GM10847 (cell line): ENCODE measurements around the gene PVALEF.

Experiments
- POLR2A ChIP-seq: IDR thresholded peaks from 2 replicates; pipeline ENCODE4 v1.6.1; 2011; ENCODE audit not compliant: insufficient read length; ENCODE audit errors: extremely low read depth

PVALEF gene

DNA sequence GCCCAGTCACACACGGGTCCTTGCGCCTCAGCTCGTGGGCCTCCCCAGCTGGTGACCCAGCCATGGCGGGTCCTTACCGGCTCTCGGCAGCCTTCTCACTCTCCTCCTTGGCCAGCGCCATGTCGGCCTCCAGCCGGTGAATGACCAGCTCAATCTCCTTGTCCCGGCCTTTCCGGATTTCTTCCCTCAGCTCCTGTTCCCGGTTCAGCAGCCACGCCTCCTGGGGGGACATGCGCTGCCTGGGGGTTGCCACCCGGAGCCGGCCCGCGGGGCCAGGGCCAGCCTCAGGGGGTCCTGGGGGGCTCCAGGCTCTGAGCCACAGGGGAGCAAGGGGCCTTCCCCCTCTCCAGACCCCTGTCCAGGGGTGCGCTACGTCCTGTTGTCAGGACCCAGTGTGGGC is 25.8 kb downstream of the PVALEF start:
- TF ChIP-seq POLR2A = no peak

DNA sequence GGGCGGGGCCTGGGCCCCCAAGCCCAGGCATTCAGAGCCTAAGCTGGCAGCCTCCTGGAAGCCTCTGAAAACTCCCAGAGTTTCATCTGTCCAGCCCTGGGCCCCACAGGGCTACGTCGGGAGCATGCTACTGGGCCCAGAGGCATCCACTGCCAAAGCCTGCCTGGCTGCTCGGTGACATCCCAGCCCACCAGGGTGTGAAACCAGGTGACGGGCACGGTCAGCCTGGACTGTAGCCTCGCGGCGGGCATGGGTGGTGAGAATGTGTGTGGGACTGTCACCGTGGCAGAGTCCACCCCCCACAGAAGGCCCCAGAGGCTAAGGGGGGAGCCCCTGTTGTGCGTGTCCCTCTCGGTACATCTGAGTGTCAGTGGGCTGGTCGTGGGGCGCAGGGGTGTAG is 26.3 kb downstream of the PVALEF start:
- TF ChIP-seq POLR2A = no peak

DNA sequence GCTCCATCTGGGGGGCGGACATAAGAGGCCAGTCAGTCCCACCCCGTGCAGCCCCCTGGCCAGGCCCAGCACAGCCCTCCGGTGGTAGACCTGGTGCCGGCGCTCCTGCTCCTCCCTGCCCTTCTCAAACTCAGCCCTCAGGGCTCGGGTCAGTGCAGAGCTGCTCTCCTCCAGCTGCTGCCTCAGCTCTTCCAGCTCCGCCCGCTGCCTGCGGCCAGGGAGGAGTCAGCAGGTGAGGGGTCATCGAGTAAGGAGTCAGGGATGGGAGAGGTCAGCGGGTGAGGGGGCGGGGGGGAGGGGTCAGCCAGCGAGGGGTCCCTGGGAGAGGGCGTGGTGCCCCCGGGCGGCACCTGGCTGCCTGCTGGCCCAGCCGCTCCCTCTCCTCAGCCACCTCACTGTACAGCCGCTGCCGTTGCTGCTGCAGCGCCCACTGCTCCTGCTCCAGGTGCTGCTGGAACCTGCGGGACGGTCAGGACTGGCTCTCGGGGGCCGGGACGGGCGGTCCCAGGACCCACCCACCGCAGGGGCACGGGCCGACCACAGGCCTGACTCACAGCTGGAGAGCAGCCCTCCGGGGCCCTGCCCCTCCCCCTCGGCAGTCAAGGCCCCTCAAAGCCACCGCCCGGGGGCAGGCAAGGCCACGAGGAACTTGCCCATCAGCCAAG is 27.2 kb downstream of the PVALEF start:
- TF ChIP-seq POLR2A = no peak

DNA sequence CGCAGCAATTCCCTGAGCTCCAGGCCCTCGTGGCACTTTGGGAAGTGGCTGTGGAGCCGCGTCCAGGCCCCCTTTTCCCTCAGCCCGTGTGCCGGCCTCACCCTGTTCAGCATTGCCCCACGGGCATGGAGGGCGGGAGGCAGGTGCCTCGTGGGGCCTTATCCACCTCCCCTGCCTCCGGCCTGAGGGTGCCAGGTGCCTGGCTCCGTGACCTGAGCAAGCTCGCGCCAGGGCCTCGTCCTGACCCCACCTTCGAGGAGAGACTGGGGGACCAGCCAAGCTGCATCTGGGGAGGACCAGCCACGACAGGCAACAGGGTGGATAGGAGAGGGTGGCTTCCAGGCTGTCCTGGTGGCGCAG is 27.7 kb downstream of the PVALEF start:
- no peak for TF ChIP-seq POLR2A

DNA sequence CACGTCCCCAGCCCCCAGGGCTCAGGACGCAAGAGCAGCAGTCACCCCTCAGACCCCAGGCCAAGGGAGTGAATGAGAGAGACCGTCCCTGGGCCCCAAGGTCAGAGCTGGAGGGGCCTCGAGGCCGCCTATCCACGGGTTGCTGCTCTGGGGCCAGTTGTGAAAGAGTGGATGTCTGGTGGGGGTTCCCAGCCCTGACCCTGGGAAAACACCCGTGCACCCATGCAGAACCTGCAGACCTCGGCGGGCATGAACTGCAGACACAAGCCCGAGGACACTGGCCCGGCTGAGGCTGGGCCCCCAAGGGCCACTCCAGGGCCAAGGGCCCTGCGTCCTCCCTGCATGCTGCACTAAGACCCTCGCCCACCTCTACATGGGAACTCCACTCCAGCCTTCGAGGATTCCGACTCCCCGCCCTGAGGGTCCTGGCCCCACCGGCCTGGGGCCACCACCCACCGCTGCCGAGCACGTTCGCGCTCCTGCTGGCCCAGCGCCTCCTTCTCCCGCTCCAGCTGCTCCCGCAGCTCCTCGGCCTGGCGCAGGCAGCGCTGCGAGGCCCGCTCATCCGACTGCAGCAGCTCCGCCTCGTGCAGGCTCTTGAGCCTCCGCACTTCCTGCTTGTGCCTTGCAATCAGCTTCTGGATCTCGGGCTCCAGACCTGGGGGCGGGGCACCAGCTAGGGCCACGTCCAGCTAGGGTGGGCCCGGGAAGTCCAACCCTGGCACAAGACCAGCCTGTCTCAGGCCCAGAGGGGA is 28.3 kb downstream of the PVALEF start:
- TF ChIP-seq POLR2A = no peak

DNA sequence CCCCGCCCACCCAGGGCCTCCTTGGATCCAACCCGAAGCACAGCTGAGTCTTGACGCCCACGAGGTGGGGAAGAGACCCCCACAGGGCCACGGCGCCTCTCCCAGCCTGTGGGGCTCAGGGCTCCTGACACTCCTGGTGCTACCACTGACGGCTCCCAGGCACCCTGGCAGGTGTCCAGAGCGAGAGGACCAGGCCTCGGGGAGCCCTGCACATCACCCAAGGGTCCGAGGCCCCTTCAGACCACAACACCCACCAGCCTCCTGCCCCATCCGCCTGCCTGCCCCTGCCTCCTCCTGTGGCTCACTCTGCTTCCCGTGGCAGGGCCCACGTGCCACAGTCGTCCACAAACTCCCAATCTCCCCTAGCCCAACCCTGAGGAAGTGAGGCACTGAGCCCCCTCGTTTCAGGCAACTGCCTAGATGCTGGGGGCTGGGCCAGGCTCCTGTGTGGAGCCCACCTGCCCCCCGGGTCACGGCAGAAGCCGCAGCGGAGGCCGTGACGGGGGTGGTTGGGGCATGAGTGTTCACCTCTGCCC is 29.0 kb downstream of the PVALEF start:
- TF ChIP-seq POLR2A = no peak

DNA sequence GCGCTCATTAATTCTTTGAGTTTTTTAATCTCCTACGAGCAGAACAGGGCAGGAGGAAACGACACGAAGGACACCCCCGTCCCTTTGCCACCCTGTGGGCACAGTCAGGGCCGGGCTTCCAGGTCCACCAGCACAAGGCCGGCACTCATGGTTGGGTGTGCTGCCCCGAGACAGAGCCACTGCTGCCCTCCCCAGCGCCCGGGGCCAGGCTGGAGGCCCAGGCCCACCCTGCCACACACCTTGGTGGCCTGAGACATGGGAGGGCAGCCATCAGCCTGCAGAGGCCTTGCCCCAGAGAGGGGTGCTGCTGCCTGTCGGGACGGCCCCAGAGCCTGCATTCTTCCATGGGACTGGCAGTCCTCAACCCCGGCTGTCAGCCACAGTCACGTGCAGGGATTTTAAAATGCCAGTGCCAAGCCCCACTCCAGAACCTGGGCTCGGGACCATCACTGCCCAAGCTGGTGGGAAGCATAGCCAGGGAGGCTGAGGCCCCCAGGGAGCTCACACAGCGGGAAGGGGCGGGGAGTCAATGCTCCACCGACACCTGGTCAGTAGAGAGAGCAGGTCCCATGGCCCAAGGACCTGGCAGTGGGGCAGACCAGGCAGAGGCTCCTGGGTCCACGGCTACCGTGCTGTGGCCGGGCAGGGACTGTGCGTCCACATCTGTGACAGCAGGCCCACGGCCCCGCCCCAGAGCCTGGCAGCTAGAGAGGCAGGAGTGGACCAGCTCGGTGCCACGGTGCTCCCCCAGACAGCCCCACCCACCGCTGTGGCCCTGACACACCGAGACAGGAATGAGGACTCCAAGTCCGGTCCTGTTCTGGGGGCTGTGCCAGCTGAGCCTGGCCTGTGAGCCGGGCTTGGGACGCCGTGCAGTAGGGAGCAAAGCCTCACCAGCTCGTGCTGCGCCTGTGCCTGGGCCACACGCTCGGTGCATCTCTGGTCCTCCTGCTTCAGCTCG is 29.9 kb downstream of the PVALEF start:
- no peak for TF ChIP-seq POLR2A

DNA sequence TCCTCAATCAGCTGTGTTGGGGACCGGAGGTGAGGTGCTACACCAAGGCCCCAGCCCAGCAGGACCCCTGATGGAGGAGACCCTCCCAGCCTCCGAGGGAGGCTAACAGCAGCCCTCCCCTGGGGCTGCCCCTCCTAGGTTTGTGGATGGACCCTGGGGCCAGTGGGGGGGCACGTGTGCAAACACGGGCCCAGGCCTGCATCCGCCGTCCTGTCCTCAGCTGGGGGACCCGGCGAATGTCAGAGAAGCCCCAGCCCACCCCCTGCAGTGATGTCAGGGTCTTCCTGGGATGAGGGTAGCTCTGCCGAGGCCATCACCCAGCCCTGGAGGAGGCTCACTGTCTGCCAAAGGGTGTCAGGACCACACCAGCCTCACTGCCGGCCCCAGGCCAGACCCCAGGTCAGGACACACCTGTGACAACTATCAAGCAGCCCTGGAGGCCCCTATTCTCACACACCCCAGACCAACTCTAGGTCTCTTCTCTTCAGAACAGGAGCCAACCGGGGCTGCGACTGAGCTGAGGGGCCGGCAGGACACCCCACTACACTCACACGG is 30.7 kb downstream of the PVALEF start:
- TF ChIP-seq POLR2A = no peak

DNA sequence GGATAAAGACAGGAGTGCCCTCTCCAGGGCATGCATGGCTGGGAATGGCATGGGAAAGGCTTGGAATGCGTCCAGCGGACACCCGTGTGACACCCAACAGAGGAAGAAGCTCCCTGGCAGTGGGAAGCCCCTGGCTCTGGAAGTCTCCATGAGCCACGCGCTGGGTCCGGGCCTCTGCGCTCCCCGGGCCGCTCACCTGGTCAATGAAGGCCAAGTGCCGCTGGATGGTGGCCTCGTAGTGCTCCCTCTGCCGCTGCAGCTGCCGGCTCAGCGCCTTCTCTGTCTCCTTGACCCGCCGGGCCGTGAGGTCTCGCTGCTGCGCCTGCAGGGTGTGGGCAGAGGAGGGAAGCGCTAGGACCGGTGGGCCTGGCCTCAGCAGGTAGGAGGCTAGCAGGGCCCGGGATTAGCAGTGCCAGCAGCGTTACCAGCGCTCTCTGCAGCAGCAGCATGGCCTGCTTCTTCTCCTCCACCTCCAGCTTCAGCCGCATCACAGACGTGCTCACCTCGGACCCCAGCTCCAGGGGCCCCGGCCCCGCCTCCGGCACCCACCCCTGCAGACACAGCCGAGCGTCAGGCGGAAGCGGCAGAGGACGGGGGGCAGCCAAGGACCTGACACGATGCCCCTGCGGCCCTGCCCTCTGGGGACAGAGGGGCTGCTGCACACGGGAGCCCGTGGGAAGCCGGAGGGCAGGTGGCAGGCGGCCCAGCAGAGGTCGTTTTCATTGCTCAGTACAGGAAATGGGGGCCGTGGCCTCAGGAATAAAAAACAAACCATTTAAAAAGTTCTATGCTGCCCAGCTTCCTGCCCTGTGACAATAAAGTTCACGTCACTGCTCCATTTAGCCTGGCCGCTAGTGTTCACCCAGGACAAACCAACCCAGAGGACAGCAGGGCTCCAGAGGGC is 31.4 kb downstream of the PVALEF start:
- TF ChIP-seq POLR2A = no peak

DNA sequence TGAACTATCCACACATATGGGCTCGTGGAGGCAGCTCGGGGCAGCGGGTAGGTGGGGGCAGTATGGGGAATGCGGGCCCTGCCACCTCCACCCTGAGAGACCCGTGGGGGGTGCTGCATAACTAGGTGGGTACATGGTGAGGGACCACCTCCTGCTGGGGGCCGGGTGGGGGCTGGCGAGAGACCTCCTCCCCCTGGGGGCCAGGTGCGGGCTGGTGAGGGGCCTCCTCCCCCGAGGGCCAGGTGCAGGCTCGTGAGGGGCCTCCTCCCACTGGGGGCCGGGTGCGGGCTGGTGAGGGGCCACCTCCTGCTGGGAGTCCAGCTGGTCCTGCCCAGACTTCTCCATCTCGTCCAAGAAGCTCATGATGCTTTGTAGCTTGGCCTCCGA is 32.1 kb downstream of the PVALEF start:
- TF ChIP-seq POLR2A = no peak

DNA sequence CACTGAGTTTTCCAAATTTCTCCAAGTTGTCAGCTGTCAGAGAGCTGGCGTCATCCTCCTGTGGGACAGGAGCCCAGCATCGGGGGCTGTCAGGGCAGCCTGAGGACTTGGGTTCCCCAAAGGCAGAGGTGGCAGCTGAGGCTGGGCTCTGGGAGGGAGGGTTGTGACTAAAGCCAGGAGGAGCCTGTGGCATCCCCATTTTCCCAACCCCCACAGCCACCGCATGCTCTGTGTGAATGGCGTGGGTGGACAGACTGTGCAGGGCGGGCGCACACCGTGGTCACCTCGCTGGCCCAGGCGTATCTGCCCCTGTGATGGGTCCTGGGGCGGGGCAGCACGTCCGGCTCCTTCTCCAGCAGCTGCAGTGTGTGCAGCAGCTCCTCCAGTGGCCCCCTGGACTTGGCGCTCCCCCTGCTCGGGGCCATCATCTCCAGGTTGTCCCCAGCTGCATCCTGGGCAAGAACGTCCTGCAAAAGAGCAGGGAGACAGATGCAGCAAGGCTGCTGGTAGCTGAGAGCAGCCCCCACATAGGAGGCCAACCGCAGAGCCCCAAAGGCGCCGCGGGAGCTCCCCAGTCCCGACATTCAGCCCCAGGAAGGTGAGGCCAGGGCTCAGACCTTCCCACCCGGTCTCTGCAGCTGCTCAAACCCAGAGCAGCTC is 32.7 kb downstream of the PVALEF start:
- TF ChIP-seq POLR2A = no peak

DNA sequence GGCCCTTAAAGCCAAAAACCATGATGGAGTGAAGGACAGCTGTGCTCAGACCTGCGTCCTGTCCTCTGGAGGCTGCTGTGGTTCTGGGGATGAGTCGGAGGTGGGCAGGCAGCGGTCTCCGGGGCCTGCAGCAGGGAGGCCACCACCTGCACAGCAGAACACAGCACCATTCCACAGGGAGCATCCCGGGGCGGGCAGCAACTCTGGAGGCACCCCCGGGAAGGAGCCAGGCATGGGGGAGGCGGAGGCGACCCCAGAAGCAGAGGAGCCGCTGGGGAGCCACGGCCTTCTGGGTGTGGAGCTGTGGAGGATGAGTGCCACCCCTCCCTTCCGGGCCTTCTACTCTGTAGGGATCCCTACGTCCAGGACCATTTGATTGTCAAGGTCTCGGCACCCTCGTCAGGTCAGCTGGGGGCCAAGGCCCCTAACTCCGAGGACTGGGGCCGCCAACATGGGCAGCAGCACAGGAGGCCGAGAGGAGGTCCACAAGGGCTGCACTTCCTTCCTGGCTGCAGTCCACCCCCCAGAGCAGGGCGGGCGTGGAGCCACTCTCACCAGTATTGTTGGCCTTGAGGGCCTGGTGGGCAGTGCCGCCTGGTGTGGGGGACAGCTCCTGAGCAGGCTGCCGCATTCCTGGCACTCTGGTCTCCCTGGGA is 33.6 kb downstream of the PVALEF start:
- TF ChIP-seq POLR2A = no peak

DNA sequence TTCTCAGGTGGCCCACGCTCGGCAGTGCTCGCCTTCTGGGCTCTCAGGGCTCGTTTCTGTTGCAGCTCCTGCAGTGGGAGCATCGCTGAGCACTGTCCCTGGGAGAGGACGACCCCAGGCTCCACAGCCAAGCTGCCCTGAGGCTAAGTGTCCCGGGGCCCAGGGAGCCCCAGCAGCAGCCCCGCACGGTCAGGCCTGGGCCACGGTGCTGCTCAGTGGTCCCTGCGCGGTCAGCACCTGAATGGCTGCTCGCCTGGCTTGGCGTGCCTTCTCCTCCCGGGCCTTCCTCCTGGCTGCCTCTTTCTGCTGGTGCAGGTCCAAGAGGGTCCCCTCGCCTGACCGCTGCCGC is 34.1 kb downstream of the PVALEF start:
- TF ChIP-seq POLR2A = no peak
